HepG2 (cell line): ENCODE results near the gene EFNA2. TPM values are rescaled to one million over a fixed set of nuclear protein-coding genes. Genes with fewer than 3 reads are reported as not detected.
A peak's percentile ranks its signal among the peaks of the same experiment; 100 is the strongest.

Experiments used
- DNMT3B ChIP-seq: conservative IDR thresholded peaks from 2 replicates; pipeline ENCODE4 v1.6.1; 2016; ENCODE audit warnings: missing biosample characterization, control low read depth
- DRAP1 ChIP-seq: IDR thresholded peaks from 2 replicates; pipeline ENCODE4 v1.6.1; 2016; ENCODE audit warnings: missing genetic modification reagents, missing compliant biosample characterization
- HINFP ChIP-seq: sonication (generic); formaldehyde crosslinking; IDR thresholded peaks from 2 replicates; pipeline ENCODE4 v1.4.0; 2020; ENCODE audit warnings: low read depth, mild to moderate bottlenecking, missing genetic modification reagents
- IKZF5 ChIP-seq: IDR thresholded peaks from 2 replicates; pipeline ENCODE4 v1.6.1; 2018; ENCODE audit warnings: missing genetic modification reagents, mild to moderate bottlenecking, missing compliant biosample characterization
- JUND ChIP-seq: sonication (generic); formaldehyde crosslinking; IDR thresholded peaks from 2 replicates; pipeline ENCODE4 v1.8.0; 2022; ENCODE audit warnings: mild to moderate bottlenecking, missing genetic modification reagents
- KAT8 ChIP-seq: IDR thresholded peaks from 2 replicates; pipeline ENCODE4 v1.6.1; 2016; ENCODE audit warnings: missing genetic modification reagents, missing compliant biosample characterization
- KMT2A ChIP-seq: sonication (generic); formaldehyde crosslinking; IDR thresholded peaks from 2 replicates; pipeline ENCODE4 v1.4.0; 2020; ENCODE audit warnings: missing genetic modification reagents
- MEIS2 ChIP-seq: sonication (generic); formaldehyde crosslinking; IDR thresholded peaks from 2 replicates; pipeline ENCODE4 v1.9.0; 2021; ENCODE audit warnings: mild to moderate bottlenecking, missing genetic modification reagents
- NFATC3 ChIP-seq: sonication (generic); formaldehyde crosslinking; IDR thresholded peaks from 2 replicates; pipeline ENCODE4 v1.5.1; 2020; ENCODE audit warnings: mild to moderate bottlenecking, missing genetic modification reagents
- NFIC ChIP-seq: IDR thresholded peaks from 2 replicates; pipeline ENCODE4 v1.6.1; 2012; ENCODE audit warnings: mild to moderate bottlenecking, low read length, inconsistent platforms
- NKX3-1 ChIP-seq: sonication (generic); formaldehyde crosslinking; IDR thresholded peaks from 2 replicates; pipeline ENCODE4 v1.5.0; 2020; ENCODE audit warnings: missing genetic modification reagents
- NONO ChIP-seq, 2 experiments: fragments of 450-650 bp in 1 of 2; sonication (generic) in 1 of 2; formaldehyde crosslinking in 1 of 2; IDR thresholded peaks in 1 of 2; conservative IDR thresholded peaks in 1 of 2; 2 replicates each; pipeline versions ENCODE4 v1.6.1 to v1.8.0; 2017 to 2022; ENCODE audit warnings: mild to moderate bottlenecking in 1 of 2, missing genetic modification reagents in 1 of 2, moderate library complexity in 1 of 2
- NR2F2 ChIP-seq: IDR thresholded peaks from 2 replicates; pipeline ENCODE4 v1.6.1; 2012; ENCODE audit warnings: low read depth, inconsistent platforms, borderline replicate concordance
- PCBP2 ChIP-seq: fragments of 200-400 bp; formaldehyde crosslinking; optimal IDR thresholded peaks from 2 replicates; pipeline ENCODE3; 2018; ENCODE audit warnings: low read length, low read depth; ENCODE audit not compliant: poor library complexity, severe bottlenecking
- POGZ ChIP-seq: sonication (generic); formaldehyde crosslinking; IDR thresholded peaks from 2 replicates; pipeline ENCODE4 v1.4.0; 2020; ENCODE audit warnings: mild to moderate bottlenecking, missing genetic modification reagents
- TBX2 ChIP-seq: sonication (generic); formaldehyde crosslinking; IDR thresholded peaks from 2 replicates; pipeline ENCODE4 v1.5.0; 2020; ENCODE audit warnings: missing genetic modification reagents, mild to moderate bottlenecking, borderline replicate concordance
- TMF1 ChIP-seq: sonication (generic); formaldehyde crosslinking; IDR thresholded peaks from 2 replicates; pipeline ENCODE4 v1.8.1; 2022; ENCODE audit warnings: low read depth, missing genetic modification reagents
- TRIM24 ChIP-seq: sonication (generic); formaldehyde crosslinking; IDR thresholded peaks from 2 replicates; pipeline ENCODE4 v1.8.0; 2022; ENCODE audit warnings: mild to moderate bottlenecking, missing genetic modification reagents
- XRCC5 ChIP-seq: fragments of 200-400 bp; formaldehyde crosslinking; optimal IDR thresholded peaks from 2 replicates; pipeline ENCODE3; 2017; ENCODE audit warnings: mild to moderate bottlenecking, low read length
- ZNF704 ChIP-seq: sonication (generic); formaldehyde crosslinking; IDR thresholded peaks from 2 replicates; pipeline ENCODE4 v1.8.1; 2023; ENCODE audit warnings: mild to moderate bottlenecking, inconsistent platforms, moderate library complexity, missing genetic modification reagents, borderline replicate concordance
- ZNF781 ChIP-seq: sonication (generic); formaldehyde crosslinking; IDR thresholded peaks from 2 replicates; pipeline ENCODE4 v1.5.1; 2020; ENCODE audit warnings: borderline replicate concordance, mild to moderate bottlenecking, missing genetic modification reagents; ENCODE audit errors: not compliant biosample characterization
- ZNF792 ChIP-seq: IDR thresholded peaks from 2 replicates; pipeline ENCODE4 v1.6.1; 2016
- polyA plus RNA-seq, 8 experiments: library from polyadenylated mRNA; depleted of rRNA in 3 of 8; stranded (reverse) in 7 of 8; unstranded in 1 of 8; fragments of >200 nt; fragmentation: Illumina TruSeq in 4 of 8; extraction: Trizol in 4 of 8; gene quantifications; 2 replicates each; pipeline versions ENCODE4 v1.2.1 to v1.2.3, GENCODE V29; 2011 to 2016; ENCODE audit warnings: low read depth in 4 of 8, missing spikeins in 1 of 8, mixed read lengths in 1 of 8; ENCODE audit not compliant: insufficient read depth in 1 of 8
- total RNA-seq, 5 experiments: library from RNA; depleted of rRNA; stranded (reverse); fragments of >200 nt; fragmentation: Illumina TruSeq; extraction: Trizol; gene quantifications; 2 replicates each; pipeline ENCODE4 v1.2.3, GENCODE V29; 2016; ENCODE audit warnings: low read depth in 1 of 5
- TF ChIP-seq, protein P1 (sequence below): sonication (generic); formaldehyde crosslinking; IDR thresholded peaks from 2 replicates; pipeline ENCODE4 v1.5.0; 2020; ENCODE audit warnings: mild to moderate bottlenecking, missing genetic modification reagents

EFNA2 gene
- total and polyA plus RNA-seq, 2 of the 13 experiments (the other 11 are each of a cell fraction or from before 2014, with no cell fraction given), result 6.0 to 9.9 TPM

DNA sequence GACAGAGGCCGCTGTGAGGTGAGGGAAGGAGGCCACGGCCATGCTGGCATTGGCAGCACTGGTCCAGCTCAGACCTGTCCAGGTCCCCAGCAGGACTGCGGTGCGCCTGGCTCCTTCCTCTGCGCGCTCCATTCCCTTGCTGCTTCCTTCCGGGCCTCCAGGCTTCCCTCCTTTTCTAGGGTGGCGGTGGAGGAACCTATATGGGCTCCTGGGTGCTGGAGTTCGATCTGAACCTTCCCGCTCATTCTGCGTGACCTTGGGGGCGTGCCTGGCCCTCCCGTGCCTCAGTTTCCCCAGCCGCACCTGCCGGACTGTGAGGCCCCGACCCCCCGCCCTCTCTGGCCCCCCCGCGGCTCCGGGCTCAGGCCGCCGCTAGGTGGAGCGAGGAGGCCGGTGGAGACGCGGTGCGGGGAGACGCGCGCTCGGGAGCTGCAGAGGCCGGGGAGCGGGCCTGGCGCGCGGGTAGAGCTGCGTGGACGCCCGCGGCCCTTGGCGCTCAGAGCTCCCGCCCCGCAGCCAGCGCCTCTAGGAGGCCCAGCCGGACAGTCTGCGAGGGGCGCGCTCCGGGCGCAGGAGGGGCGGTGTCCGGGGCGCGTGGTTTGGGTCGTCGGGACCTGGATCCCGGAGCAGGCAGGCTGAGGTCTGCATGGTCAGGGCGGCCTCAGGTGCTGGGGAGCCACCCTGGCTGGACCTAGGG, 29.9 kb downstream of the EFNA2 start (continued):
- TF ChIP-seq IKZF5 (CRISPR knock-in tag), result peak; percentile 49; the same call in 1 of the 2 replicates
- no peak for TF ChIP-seq MEIS2 (CRISPR knock-in tag)
- no peak for TF ChIP-seq TRIM24 (CRISPR knock-in tag)
- TF ChIP-seq HINFP (CRISPR knock-in tag), result 0 out of 2 replicates have a peak, but pooled peaks have one; percentile 59
- no peak for TF ChIP-seq POGZ (CRISPR knock-in tag)
- no peak for TF ChIP-seq TBX2 (CRISPR knock-in tag)
- TF ChIP-seq PCBP2, result no peak
- no peak for TF ChIP-seq DRAP1 (CRISPR knock-in tag)
- peak; percentile 19 for TF ChIP-seq XRCC5
- TF ChIP-seq NFATC3 (CRISPR knock-in tag), result no peak
- no peak for TF ChIP-seq NR2F2
- TF ChIP-seq KMT2A, result no peak
- TF ChIP-seq NFIC, result no peak
- peak; percentile 58; the same call in 1 of the 2 replicates for TF ChIP-seq KAT8 (CRISPR knock-in tag)
- TF ChIP-seq, protein P1, sequence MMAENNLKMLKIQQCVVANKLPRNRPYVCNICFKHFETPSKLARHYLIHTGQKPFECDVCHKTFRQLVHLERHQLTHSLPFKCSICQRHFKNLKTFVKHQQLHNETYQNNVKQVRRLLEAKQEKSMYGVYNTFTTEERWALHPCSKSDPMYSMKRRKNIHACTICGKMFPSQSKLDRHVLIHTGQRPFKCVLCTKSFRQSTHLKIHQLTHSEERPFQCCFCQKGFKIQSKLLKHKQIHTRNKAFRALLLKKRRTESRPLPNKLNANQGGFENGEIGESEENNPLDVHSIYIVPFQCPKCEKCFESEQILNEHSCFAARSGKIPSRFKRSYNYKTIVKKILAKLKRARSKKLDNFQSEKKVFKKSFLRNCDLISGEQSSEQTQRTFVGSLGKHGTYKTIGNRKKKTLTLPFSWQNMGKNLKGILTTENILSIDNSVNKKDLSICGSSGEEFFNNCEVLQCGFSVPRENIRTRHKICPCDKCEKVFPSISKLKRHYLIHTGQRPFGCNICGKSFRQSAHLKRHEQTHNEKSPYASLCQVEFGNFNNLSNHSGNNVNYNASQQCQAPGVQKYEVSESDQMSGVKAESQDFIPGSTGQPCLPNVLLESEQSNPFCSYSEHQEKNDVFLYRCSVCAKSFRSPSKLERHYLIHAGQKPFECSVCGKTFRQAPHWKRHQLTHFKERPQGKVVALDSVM (CRISPR knock-in tag), result peak; percentile 63; the same call in 1 of the 2 replicates
- no peak for TF ChIP-seq TMF1
- TF ChIP-seq JUND (CRISPR knock-in tag), result no peak
- TF ChIP-seq NKX3-1 (CRISPR knock-in tag), result no peak
- no peak for TF ChIP-seq ZNF781 (CRISPR knock-in tag)
- no peak for TF ChIP-seq ZNF792 (CRISPR knock-in tag)
- TF ChIP-seq DNMT3B (CRISPR knock-in tag), result no peak
- no peak for TF ChIP-seq NONO (IDR thresholded peaks at IDR 0.05)
- TF ChIP-seq NONO (CRISPR knock-in tag; conservative IDR thresholded peaks at IDR 0.05), result peak; percentile 54; the same call in 1 of the 2 replicates
- no peak for TF ChIP-seq ZNF704 (CRISPR knock-in tag)
